GM19025 (cell line): Measurements from ENCODE around the gene U2AF2.
"Not testable (repeated sequence)": the region's sequence is repeated elsewhere in the genome, so short reads cannot be mapped to it uniquely, and the experiment has no call there.

Experiments used
- ATAC-seq: cut with Tn5 transposase; IDR thresholded peaks from one replicate; pipeline ENCODE4 v1.9.1; 2021; ENCODE audit warnings: mild to moderate bottlenecking, low read depth, moderate library complexity; ENCODE audit not compliant: unreplicated experiment

Gene U2AF2

DNA sequence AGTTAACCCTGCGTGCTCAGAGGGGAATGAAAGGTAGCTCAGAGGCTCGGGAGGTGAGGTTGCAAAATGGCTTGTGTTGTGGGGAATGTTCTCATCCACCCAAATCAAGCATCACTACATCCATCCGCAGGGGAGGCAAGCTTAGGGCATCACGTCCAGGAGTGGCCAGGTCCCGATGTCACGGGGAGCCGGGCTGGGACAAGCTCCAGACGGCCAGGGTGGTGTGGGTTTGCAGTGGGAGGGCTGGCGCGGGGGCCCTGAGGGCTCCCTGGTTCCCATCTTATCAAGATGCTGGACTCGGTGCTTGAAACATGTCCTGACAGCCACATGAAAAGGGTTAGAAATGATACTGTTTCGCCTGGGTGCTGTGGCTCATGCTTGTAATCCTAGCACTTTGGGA lies 46.0 kb downstream of the U2AF2 start:
- ATAC-seq = no peak

- ATAC-seq = no peak
These were observed 47.3 kb downstream of the U2AF2 start for GRCh38 chr19:55702131-55702627.

DNA sequence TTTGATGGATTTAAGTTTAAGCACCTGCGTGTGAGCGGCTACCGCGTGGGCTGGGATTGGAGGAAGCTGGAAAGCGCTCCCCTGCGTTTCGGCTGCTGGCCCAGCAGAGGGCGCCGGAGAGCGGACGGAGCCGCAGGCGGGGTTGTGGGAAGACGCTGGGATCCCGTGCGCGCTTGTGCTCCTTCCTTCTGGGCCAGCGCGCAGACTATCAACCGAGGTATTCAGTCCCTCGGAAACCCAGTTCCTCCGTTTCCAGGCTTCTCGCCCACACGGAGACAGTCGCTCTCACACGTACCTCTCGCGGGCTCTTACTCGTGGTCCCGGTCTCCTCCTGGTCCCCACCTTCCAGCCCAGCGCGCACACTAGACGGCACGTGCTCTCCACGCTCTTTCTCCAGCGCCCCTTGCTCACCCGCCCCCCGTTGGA lies 49.0 kb downstream of the U2AF2 start:
- no peak for ATAC-seq

DNA sequence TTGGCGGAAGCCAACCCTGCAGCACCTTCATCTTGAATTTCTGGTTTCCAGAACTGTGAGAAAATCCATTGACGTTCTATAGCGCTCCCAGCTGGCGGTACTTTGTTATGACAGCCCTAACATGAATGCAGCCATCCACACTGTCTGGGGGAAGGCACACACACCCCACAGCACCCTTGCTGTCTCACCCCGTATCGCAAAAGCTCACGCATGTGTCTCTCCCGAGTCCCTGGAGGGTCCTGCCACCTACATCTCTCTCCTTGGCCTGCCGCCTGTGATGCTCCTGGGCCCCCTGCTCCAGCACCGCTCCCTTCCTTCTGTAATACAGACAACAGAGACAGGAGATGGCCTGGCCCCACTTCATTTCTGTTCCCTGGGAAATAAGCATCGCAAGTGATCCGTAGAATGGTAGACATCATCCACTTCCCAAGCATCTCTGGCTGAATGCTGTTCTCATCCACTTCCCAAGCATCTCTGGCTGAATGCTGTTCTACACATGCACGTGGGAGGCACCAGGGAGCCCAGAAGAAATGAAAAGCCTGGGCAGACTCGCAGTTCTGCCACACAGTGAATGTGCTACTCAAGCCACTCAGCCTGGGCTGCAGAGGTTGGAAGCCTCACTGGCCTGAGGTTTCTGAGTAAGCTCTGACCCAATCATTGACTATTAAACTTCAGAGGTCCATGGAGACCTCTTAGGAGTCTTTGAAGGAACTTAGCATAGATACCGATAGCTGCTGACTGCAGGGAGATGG lies 49.8 kb downstream of the U2AF2 start:
- ATAC-seq = no peak

GRCh38 chr19:55705972-55706371 lies 51.1 kb downstream of the U2AF2 start:
- ATAC-seq = no peak

DNA sequence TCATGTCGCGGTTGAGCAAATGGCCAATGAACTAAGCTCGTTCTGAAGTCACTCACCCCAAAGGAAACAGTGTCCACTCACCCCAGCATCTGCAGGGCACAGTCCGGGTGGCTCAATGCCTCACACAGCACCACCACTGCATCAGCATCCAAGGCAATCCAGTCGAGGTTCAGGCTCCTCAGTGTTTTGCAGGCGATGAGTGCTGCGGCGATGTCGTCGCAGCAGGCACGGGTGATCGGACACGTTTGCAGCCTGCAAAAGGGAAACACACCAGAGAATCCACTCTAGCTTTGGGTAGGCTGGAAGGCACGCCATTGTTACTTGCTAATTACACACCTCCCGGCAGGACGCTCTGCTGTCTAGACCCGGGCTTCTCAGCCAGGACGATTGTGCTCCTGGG lies 56.9 kb downstream of the U2AF2 start:
- ATAC-seq = no peak

- ATAC-seq = no peak
These were observed 58.2 kb downstream of the U2AF2 start for GRCh38 chr19:55712804-55713631.

DNA sequence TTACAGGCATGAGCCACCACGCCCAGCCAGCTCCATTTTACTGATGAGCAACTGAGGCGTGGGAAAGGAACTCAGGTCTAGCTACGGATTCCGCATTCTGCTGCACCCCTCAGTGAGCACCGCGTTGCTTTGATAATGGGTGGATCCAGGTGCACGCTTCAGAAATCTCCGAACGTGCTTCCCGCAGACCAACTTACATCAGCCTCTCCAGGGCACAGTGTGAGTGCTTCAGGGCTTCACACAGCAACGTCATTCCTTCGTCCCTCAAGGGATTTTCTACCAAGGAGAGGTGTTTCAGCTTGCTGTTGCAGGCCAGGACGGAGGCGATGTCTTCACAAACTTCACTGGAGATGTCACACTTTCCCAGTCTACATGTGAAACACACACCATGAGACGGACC lies 61.7 kb downstream of the U2AF2 start:
- no peak for ATAC-seq

DNA sequence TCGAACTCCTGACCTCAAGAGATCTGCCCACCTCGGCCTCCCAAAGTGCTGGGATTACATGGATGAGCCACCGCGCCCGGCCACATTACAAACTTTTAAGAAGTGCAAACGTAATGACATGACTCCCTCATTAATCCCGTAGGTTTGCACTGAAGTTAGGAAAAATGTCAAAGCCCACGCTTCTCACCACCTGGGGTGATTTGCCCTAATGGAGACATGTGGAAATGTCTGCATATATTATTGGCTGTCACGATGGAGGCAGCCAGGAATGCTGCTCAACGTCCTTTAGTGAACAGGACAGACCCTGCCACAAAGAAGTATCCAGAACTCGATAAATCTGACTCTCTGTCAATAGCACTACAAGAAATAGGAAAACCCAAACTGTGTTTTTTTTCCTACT lies 62.4 kb downstream of the U2AF2 start:
- ATAC-seq = no peak

DNA sequence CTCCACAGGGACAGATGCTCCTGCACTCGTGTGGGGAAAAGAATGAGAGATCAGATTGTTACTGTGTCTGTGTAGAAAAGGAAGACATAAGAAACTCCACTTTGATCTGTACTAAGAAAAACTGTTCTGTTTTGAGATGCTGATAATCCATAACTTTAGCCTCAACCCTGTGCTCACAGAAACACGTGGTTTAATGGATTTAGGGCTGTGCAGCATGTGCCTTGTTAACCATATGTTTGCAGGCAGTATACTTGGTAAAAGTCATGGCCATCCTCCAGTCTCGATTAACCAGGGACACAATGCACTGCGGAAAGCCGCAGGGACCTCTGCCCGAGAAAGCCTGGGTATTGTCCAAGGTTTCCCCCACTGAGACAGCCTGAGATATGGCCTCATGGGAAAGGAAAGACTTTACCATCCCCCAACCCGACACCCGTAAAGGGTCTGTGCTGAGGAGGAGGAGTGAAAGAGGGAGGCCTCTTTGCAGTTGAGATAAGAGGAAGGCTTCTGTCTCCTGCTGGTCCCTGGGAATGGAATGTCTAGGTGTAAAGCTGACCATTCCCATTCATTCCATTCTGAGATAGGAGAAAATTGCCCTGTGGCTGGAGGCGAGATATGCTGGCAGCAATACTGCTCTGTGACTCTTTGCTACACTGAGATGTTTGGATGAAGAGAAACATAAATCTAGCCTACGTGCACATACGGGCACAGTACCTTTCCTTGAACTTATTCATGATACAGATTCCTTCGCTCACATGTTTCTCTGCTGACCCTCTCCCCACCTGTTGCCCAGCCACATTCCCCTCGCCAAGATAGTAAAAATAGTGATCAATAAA lies 63.3 kb downstream of the U2AF2 start:
- ATAC-seq = not testable (repeated sequence)

GRCh38 chr19:55720214-55720746 lies 65.4 kb downstream of the U2AF2 start:
- ATAC-seq = no peak

DNA sequence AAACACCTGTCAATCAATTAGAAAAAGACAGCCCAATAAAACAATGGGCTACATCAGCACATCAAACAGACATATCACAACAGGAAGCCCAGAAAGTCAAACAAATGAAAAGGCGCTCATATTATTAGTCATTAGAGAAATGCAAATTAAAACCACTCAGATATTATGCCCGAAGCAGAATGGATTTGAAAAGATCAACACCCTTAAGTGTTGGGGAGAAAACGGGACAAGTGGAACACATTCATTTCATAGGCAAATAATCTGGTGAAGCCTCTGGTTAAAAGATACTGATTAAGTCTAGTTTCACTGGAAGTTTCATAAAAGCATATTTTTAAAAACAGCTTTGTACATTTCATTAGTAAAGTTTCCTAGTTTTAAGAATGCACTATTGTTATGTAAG lies 66.0 kb downstream of the U2AF2 start:
- no peak for ATAC-seq

- ATAC-seq = no peak
These were observed 68.7 kb downstream of the U2AF2 start for GRCh38 chr19:55723491-55723890.
